HEK293 (cell line): ENCODE results near the gene PRDX3.

Source experiments
- CTCF ChIA-PET: fragments of 350-600 bp; formaldehyde crosslinking; extraction: SDS; loops from one replicate; lab custom pipeline; 2021; ENCODE audit warnings: antibody characterized with exemption; lab: Yijun Ruan, JAX
- POLR2A ChIA-PET: fragments of 300-600 bp; formaldehyde crosslinking; extraction: SDS; loops from one replicate; lab custom pipeline; 2020; ENCODE audit warnings: antibody characterized with exemption, inconsistent platforms; lab: Yijun Ruan, JAX
- H3K27ac ChIP-seq: fragments of 200-500 bp; sonication (Bioruptor generic); 2 replicates; pipeline ENCODE4 v1.5.1; 2014; ENCODE audit warnings: low read depth, low read length, control low read depth, inconsistent platforms; ENCODE audit errors: extremely low read depth
- H3K36me3 ChIP-seq, 2 experiments: fragments of 200-500 bp in 1 of 2; sonication (Bioruptor generic) in 1 of 2; 1 replicate in 1 of 2; 2 replicates in 1 of 2; pipeline ENCODE4 v1.5.1; 2014 to 2017; ENCODE audit warnings: inconsistent platforms in 2 of 2, low read length in 2 of 2; ENCODE audit not compliant: control insufficient read depth in 2 of 2, insufficient read depth in 1 of 2
- H3K4me1 ChIP-seq: fragments of 200-500 bp; sonication (Bioruptor generic); 2 replicates; pipeline ENCODE4 v1.5.1; 2014; ENCODE audit warnings: mild to moderate bottlenecking, low read length, inconsistent platforms; ENCODE audit not compliant: control insufficient read depth, insufficient read depth
- H3K4me3 ChIP-seq: 2 replicates; pipeline ENCODE4 v1.5.1; 2011; ENCODE audit warnings: low read depth, mild to moderate bottlenecking, control low read depth, low read length, moderate library complexity
- H3K9me3 ChIP-seq: fragments of 200-500 bp; sonication (Bioruptor generic); 2 replicates; pipeline ENCODE4 v1.5.1; 2014; ENCODE audit warnings: low read depth, low read length, inconsistent platforms; ENCODE audit not compliant: control insufficient read depth, insufficient read depth
- BCL11A ChIP-seq: fragments of 450-650 bp; formaldehyde crosslinking; IDR thresholded peaks from 2 replicates; pipeline ENCODE4 v1.5.1; 2016; ENCODE audit warnings: low read depth, missing biosample characterization, missing genetic modification characterization
- FEZF1 ChIP-seq: fragments of 450-650 bp; formaldehyde crosslinking; IDR thresholded peaks from 2 replicates; pipeline ENCODE4 v1.5.1; 2016; ENCODE audit warnings: missing biosample characterization, missing genetic modification characterization
- KLF8 ChIP-seq: fragments of 450-650 bp; formaldehyde crosslinking; IDR thresholded peaks from 2 replicates; pipeline ENCODE4 v1.5.1; 2016; ENCODE audit warnings: missing biosample characterization, missing genetic modification characterization
- OSR2 ChIP-seq: fragments of 450-650 bp; formaldehyde crosslinking; IDR thresholded peaks from 2 replicates; pipeline ENCODE4 v1.5.1; 2016; ENCODE audit warnings: missing biosample characterization, missing genetic modification characterization
- OVOL3 ChIP-seq: fragments of 450-650 bp; formaldehyde crosslinking; IDR thresholded peaks from 2 replicates; pipeline ENCODE4 v1.5.1; 2016; ENCODE audit warnings: missing biosample characterization, missing genetic modification characterization
- REPIN1 ChIP-seq: fragments of 450-650 bp; formaldehyde crosslinking; IDR thresholded peaks from 2 replicates; pipeline ENCODE4 v1.5.1; 2017; ENCODE audit warnings: missing biosample characterization, missing genetic modification characterization, low read depth
- SALL2 ChIP-seq: fragments of 450-650 bp; formaldehyde crosslinking; IDR thresholded peaks from 2 replicates; pipeline ENCODE4 v1.5.0; 2017; ENCODE audit warnings: missing biosample characterization, mild to moderate bottlenecking, missing genetic modification characterization, borderline replicate concordance
- SCRT1 ChIP-seq: fragments of 450-650 bp; formaldehyde crosslinking; IDR thresholded peaks from 2 replicates; pipeline ENCODE4 v1.5.1; 2016; ENCODE audit warnings: missing biosample characterization, missing genetic modification characterization, borderline replicate concordance
- TCF7L2 ChIP-seq: IDR thresholded peaks from 2 replicates; pipeline ENCODE4 v1.6.1; 2011; ENCODE audit warnings: low read depth, mild to moderate bottlenecking, inconsistent platforms, low read length, moderate library complexity, borderline replicate concordance
- ZBTB17 ChIP-seq: fragments of 450-650 bp; formaldehyde crosslinking; IDR thresholded peaks from 2 replicates; pipeline ENCODE4 v1.5.1; 2016; ENCODE audit warnings: missing biosample characterization, missing genetic modification characterization
- ZNF114 ChIP-seq: fragments of 450-650 bp; formaldehyde crosslinking; IDR thresholded peaks from 2 replicates; pipeline ENCODE4 v1.5.0; 2017; ENCODE audit warnings: missing biosample characterization, missing genetic modification characterization
- ZNF157 ChIP-seq: fragments of 450-650 bp; formaldehyde crosslinking; IDR thresholded peaks from 2 replicates; pipeline ENCODE4 v1.5.1; 2016; ENCODE audit warnings: missing biosample characterization, missing genetic modification characterization
- ZNF214 ChIP-seq: fragments of 450-650 bp; formaldehyde crosslinking; IDR thresholded peaks from 2 replicates; pipeline ENCODE4 v1.5.1; 2017; ENCODE audit warnings: missing biosample characterization, mild to moderate bottlenecking, missing genetic modification characterization, borderline replicate concordance
- ZNF221 ChIP-seq: fragments of 450-650 bp; formaldehyde crosslinking; IDR thresholded peaks from 2 replicates; pipeline ENCODE4 v1.5.1; 2017; ENCODE audit warnings: missing biosample characterization, missing genetic modification characterization, borderline replicate concordance
- ZNF561 ChIP-seq: fragments of 450-650 bp; IDR thresholded peaks from 2 replicates; pipeline ENCODE4 v1.5.1; 2018; ENCODE audit warnings: missing biosample characterization, missing genetic modification characterization, borderline replicate concordance
- ZNF654 ChIP-seq: fragments of 450-650 bp; formaldehyde crosslinking; IDR thresholded peaks from 2 replicates; pipeline ENCODE4 v1.5.1; 2016; ENCODE audit warnings: low read depth, missing biosample characterization, missing genetic modification characterization
- ZNF785 ChIP-seq: fragments of 450-650 bp; formaldehyde crosslinking; IDR thresholded peaks from 2 replicates; pipeline ENCODE4 v1.5.1; 2016; ENCODE audit warnings: missing biosample characterization, missing genetic modification characterization
- ZXDB ChIP-seq: fragments of 450-650 bp; formaldehyde crosslinking; IDR thresholded peaks from 2 replicates; pipeline ENCODE4 v1.5.1; 2016; ENCODE audit warnings: missing biosample characterization, missing genetic modification characterization
- TF ChIP-seq, protein P1 (sequence below): fragments of 450-650 bp; IDR thresholded peaks from 2 replicates; pipeline ENCODE4 v1.5.1; 2018; ENCODE audit warnings: missing biosample characterization, mild to moderate bottlenecking, missing genetic modification characterization
- TF ChIP-seq, protein P2 (sequence below): fragments of 450-650 bp; formaldehyde crosslinking; IDR thresholded peaks from 2 replicates; pipeline ENCODE4 v1.5.1; 2016; ENCODE audit warnings: missing biosample characterization, missing genetic modification characterization, borderline replicate concordance
- TF ChIP-seq, protein P3 (sequence below): fragments of 450-650 bp; formaldehyde crosslinking; IDR thresholded peaks from 2 replicates; pipeline ENCODE4 v1.5.1; 2016; ENCODE audit warnings: missing biosample characterization, missing genetic modification characterization
- TF ChIP-seq, protein P4 (sequence below): fragments of 450-650 bp; formaldehyde crosslinking; IDR thresholded peaks from 2 replicates; pipeline ENCODE4 v1.5.1; 2016; ENCODE audit warnings: missing biosample characterization, missing genetic modification characterization, borderline replicate concordance
- TF ChIP-seq, protein P5 (sequence below): fragments of 450-650 bp; formaldehyde crosslinking; IDR thresholded peaks from 2 replicates; pipeline ENCODE4 v1.5.1; 2016; ENCODE audit warnings: missing biosample characterization, missing genetic modification characterization

The PRDX3 gene

DNA sequence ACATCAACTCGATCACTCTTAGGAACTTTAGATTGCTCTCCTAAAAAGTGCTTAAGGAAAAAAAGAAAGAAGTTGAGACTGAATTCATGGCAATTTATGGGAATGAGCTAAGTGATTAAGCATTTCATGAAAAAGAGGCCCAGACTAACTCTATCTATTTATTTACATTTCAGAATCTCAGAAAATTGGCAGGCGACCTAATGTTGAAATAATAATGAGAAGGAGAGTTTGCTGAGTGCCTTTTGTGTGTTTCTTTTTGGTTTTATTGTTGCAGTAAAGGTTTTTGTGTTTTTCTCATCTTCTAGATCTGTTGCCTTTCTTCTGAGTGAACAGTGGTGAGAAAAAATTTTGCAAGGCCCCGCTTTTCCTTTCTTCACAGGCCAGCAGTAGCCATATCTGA, 32.6 kb upstream of the PRDX3 start:
- Histone ChIP-seq H3K4me3 (no peak overlapping the region), H3K9me3 (no peaks in the 10 kb centered on the region), H3K4me1 (peaks cover 38% of the 10 kb centered on the region), H3K27ac (peak overlapping the region; percentile 67), H3K36me3 (no peaks in the 10 kb centered on the region)
- ChIA-PET CTCF (interaction anchor here (0.6 to 3.0 kb wide), 9 partner anchors 8 to 1768 kb away, joined by 3 to 14 read pairs (median 4); no protein-coding TSS in a partner anchor), POLR2A (no interaction called here)
- TF ChIP-seq, protein P1, sequence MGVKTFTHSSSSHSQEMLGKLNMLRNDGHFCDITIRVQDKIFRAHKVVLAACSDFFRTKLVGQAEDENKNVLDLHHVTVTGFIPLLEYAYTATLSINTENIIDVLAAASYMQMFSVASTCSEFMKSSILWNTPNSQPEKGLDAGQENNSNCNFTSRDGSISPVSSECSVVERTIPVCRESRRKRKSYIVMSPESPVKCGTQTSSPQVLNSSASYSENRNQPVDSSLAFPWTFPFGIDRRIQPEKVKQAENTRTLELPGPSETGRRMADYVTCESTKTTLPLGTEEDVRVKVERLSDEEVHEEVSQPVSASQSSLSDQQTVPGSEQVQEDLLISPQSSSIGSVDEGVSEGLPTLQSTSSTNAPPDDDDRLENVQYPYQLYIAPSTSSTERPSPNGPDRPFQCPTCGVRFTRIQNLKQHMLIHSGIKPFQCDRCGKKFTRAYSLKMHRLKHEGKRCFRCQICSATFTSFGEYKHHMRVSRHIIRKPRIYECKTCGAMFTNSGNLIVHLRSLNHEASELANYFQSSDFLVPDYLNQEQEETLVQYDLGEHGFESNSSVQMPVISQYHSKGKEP (tag by site-specific recombination), result no peak; the same call in 1 of the 2 replicates
- TF ChIP-seq ZNF654 (peak; percentile 10; the same call in 1 of the 2 replicates), ZBTB17 (tag by site-specific recombination) (peak; percentile 27; the same call in 1 of the 2 replicates), ZXDB (peak; percentile 78), OSR2 (tag by site-specific recombination) (peak; percentile 50; the same call in 1 of the 2 replicates), ZNF214 (tag by site-specific recombination) (no peak), ZNF561 (tag by site-specific recombination) (peak; percentile 49; the same call in 1 of the 2 replicates), BCL11A (tag by site-specific recombination) (0 out of 2 replicates have a peak, but pooled peaks have one; percentile 56), ZNF785 (no peak), KLF8 (no peak), OVOL3 (peak; percentile 83), SALL2 (tag by site-specific recombination) (no peak), REPIN1 (tag by site-specific recombination) (no peak), FEZF1 (peak; percentile 94), SCRT1 (0 out of 2 replicates have a peak, but pooled peaks have one; percentile 18), TCF7L2 (0 out of 2 replicates have a peak, but pooled peaks have one; percentile 34), ZNF157 (tag by site-specific recombination) (no peak), ZNF221 (tag by site-specific recombination) (no peak), ZNF114 (no peak)
- TF ChIP-seq, protein P2, sequence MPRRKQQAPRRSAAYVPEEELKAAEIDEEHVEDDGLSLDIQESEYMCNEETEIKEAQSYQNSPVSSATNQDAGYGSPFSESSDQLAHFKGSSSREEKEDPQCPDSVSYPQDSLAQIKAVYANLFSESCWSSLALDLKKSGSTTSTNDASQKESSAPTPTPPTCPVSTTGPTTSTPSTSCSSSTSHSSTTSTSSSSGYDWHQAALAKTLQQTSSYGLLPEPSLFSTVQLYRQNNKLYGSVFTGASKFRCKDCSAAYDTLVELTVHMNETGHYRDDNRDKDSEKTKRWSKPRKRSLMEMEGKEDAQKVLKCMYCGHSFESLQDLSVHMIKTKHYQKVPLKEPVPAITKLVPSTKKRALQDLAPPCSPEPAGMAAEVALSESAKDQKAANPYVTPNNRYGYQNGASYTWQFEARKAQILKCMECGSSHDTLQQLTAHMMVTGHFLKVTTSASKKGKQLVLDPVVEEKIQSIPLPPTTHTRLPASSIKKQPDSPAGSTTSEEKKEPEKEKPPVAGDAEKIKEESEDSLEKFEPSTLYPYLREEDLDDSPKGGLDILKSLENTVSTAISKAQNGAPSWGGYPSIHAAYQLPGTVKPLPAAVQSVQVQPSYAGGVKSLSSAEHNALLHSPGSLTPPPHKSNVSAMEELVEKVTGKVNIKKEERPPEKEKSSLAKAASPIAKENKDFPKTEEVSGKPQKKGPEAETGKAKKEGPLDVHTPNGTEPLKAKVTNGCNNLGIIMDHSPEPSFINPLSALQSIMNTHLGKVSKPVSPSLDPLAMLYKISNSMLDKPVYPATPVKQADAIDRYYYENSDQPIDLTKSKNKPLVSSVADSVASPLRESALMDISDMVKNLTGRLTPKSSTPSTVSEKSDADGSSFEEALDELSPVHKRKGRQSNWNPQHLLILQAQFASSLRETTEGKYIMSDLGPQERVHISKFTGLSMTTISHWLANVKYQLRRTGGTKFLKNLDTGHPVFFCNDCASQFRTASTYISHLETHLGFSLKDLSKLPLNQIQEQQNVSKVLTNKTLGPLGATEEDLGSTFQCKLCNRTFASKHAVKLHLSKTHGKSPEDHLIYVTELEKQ (tag by site-specific recombination), result peak; percentile 35; the same call in 1 of the 2 replicates
- TF ChIP-seq, protein P3, sequence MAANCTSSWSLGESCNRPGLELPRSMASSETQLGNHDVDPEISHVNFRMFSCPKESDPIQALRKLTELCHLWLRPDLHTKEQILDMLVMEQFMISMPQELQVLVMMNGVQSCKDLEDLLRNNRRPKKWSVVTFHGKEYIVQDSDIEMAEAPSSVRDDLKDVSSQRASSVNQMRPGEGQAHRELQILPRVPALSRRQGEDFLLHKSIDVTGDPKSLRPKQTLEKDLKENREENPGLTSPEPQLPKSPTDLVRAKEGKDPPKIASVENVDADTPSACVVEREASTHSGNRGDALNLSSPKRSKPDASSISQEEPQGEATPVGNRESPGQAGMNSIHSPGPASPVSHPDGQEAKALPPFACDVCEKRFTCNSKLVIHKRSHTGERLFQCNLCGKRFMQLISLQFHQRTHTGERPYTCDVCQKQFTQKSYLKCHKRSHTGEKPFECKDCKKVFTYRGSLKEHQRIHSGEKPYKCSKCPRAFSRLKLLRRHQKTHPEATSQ (tag by site-specific recombination), result no peak
- TF ChIP-seq, protein P4, sequence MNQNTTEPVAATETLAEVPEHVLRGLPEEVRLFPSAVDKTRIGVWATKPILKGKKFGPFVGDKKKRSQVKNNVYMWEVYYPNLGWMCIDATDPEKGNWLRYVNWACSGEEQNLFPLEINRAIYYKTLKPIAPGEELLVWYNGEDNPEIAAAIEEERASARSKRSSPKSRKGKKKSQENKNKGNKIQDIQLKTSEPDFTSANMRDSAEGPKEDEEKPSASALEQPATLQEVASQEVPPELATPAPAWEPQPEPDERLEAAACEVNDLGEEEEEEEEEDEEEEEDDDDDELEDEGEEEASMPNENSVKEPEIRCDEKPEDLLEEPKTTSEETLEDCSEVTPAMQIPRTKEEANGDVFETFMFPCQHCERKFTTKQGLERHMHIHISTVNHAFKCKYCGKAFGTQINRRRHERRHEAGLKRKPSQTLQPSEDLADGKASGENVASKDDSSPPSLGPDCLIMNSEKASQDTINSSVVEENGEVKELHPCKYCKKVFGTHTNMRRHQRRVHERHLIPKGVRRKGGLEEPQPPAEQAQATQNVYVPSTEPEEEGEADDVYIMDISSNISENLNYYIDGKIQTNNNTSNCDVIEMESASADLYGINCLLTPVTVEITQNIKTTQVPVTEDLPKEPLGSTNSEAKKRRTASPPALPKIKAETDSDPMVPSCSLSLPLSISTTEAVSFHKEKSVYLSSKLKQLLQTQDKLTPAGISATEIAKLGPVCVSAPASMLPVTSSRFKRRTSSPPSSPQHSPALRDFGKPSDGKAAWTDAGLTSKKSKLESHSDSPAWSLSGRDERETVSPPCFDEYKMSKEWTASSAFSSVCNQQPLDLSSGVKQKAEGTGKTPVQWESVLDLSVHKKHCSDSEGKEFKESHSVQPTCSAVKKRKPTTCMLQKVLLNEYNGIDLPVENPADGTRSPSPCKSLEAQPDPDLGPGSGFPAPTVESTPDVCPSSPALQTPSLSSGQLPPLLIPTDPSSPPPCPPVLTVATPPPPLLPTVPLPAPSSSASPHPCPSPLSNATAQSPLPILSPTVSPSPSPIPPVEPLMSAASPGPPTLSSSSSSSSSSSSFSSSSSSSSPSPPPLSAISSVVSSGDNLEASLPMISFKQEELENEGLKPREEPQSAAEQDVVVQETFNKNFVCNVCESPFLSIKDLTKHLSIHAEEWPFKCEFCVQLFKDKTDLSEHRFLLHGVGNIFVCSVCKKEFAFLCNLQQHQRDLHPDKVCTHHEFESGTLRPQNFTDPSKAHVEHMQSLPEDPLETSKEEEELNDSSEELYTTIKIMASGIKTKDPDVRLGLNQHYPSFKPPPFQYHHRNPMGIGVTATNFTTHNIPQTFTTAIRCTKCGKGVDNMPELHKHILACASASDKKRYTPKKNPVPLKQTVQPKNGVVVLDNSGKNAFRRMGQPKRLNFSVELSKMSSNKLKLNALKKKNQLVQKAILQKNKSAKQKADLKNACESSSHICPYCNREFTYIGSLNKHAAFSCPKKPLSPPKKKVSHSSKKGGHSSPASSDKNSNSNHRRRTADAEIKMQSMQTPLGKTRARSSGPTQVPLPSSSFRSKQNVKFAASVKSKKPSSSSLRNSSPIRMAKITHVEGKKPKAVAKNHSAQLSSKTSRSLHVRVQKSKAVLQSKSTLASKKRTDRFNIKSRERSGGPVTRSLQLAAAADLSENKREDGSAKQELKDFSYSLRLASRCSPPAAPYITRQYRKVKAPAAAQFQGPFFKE (tag by site-specific recombination), result no peak
- TF ChIP-seq, protein P5, sequence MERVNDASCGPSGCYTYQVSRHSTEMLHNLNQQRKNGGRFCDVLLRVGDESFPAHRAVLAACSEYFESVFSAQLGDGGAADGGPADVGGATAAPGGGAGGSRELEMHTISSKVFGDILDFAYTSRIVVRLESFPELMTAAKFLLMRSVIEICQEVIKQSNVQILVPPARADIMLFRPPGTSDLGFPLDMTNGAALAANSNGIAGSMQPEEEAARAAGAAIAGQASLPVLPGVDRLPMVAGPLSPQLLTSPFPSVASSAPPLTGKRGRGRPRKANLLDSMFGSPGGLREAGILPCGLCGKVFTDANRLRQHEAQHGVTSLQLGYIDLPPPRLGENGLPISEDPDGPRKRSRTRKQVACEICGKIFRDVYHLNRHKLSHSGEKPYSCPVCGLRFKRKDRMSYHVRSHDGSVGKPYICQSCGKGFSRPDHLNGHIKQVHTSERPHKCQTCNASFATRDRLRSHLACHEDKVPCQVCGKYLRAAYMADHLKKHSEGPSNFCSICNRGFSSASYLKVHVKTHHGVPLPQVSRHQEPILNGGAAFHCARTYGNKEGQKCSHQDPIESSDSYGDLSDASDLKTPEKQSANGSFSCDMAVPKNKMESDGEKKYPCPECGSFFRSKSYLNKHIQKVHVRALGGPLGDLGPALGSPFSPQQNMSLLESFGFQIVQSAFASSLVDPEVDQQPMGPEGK (tag by site-specific recombination), result no peak
